CD1c-positive myeloid dendritic cell (primary cell): ENCODE measurements around the gene SYNDIG1.

Experiments
- DNase-seq: peaks from one replicate; pipeline ENCODE4 v3.0.0-alpha.2; 2016; ENCODE audit errors: extremely low spot score

The SYNDIG1 gene

DNA sequence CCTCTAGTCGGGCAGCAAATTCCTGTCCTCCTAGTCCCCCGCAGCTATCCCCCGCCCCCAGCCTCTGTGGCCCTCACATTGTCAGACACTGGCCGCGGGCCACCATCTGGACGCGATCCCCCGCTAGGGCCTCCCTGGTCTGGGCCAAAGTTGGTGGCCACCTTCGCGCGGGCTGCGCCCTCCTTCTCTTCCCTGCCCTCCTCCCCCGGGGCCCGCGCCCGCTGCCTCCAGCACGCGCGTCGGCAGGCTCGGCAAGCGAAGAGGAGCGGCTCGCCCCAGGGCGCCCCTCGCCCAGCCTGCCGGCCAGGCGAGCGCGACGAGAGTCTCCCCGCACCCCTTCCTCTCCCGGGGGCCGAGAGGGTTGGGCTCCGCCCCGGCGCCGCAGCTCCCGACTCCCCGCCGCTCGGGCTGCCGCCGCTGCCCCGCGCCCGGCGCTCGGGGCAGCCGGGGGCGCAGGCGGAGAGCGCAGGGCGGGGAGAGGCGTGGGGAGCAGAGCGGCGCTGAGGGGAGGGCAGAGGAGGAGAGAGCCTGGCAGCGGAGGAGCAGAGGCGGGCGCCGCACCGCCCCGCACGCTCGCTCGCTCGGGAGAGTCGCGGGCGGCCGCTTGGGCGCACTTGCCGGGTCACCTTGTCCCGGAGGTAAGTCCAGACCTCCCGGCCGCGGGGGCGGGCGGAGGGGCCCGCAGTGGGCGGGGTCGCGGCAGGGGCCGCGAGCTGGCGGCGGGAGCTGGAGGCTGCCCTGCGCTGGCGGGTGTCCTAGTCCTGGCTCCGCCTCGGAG lies at the start of gene SYNDIG1:
SYNDIG1 (plus strand) TSS at position 514 of the 778 bp plus-strand sequence. CDS start 73,469 bp downstream, outside the sequence.
- DNase-seq = no peak

DNA sequence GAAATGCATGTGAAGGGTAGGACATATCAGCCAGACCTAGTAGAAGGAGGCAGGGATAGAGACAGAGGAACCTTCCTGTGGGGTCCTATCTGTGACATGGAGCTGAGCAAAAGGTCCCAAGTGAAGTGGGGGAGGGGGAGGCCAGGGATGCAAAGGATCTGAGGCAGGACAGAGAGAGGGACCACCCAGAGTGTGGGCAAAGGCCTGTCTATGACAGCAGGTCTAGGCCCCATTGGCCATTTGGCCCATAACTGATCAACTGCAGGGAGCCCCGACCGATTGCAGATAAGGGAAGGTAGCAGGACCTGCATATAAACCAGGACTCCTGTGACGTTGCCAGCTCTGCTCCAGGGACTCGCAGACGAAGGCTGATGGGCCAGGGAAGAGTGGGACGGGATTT lies 49.6 kb upstream of the SYNDIG1 start:
- no peak for DNase-seq

DNA sequence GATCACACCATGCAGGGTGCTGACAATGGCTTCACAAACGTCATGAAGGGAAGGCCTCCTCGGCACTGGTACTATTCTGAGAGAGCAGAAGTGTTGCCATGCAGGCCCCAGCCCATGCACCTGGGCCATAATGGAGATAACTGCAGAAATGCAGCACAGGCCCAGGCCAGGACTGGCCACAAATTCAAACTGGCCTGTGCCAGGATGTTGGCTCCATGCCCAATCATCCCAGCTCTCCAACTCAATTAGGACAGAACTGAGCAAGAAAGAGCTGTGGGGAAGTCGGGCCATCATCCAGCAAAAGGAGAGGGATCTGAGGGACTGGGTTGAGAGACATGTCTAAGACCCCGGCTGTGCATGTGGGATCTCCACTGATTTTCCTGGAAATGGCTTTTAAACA lies 48.9 kb upstream of the SYNDIG1 start:
- no peak for DNase-seq

DNA sequence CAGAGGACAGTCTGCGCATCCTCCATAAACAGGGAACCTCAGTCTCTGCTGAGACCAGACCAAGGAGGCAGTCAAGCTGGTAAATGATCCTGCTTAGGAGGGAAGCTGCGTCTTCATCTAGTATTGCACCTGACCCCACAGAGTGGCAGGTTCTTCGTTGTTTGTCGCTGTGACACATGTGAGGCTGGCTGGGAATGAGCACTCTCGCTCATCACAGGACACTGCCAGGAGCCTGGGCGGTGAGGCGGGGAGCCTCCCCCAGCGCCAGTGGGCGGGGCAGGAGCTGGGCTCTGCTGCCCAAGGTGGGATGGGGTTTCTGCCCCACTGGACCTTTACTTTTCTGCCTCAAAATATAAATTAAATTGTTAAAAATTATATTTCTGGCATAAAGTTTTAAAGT lies 48.4 kb upstream of the SYNDIG1 start:
- DNase-seq = no peak

DNA sequence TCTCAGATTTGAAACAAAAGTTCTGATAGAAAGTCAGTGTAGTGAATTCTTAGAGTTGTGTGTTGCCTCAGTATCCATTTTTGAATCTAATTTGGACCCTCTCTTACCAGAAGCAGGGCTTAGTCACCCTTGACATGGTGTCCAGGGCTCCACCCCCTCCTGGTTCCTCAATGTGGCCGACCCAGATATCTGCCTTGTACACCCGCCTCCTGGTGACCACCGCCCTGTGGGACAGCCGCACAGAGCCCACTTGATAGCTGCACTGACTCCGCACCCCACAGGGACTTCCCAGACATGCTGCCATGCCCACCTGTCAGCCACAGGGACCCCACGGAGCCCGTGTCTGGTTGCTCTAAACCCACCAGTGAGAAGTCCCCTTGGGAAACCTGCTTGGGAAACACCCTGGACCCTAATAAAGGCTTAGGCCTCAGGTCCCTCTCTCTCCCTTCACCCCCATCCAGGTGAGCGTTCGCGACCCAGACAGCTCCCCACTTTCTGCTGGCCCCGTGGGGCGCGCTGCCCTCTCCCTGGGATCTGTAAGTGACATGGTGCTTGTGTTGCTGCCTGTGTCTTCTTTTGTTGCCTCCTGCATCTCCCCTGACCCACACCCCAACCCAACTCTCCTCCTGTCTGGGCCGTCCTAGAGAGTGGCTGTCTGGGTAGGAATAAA lies 47.2 kb upstream of the SYNDIG1 start:
- DNase-seq = no peak

DNA sequence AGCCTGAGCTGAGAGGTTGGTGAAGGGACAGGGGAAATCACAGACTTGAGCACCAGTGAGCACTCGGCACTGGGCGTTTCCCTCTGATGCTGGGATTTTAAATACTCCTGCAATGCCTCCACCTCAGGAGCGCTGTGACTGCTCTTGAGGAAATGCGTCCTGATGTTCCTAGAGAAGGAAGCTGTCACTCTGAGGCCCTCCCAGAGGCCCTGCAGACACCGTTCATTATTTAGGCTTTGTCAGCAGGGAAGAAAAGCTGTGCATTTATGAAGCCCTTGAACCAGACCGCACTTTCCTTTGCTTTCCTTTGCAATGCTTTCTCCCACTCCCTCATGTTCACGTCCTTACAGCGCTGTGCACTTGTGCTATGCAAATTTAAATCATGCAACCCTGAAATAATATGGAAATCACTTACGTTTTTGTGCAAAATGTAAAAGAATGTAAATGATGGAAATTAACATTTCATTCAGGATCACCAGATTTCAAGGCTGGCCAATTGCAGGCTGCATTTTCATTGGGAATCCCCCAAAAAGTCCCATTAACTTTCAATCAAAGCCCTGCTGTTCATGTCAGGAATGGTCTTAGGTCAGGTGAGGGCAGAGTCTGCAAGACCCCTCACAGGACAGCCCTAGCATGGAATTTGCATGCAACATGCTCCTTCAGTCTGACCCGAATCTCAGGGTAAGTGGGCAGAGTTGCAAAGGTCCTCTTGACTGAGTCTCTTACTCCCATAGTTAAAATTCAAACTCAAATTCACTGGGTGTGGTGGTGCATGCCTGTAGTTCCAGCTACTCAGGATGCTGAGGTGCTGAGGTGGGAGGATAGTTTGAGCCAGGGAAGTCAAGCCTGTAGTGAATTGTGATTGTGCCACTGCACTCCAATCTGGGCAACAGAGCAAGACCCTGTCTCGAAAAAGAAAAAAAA lies 45.8 kb upstream of the SYNDIG1 start:
- no peak for DNase-seq

DNA sequence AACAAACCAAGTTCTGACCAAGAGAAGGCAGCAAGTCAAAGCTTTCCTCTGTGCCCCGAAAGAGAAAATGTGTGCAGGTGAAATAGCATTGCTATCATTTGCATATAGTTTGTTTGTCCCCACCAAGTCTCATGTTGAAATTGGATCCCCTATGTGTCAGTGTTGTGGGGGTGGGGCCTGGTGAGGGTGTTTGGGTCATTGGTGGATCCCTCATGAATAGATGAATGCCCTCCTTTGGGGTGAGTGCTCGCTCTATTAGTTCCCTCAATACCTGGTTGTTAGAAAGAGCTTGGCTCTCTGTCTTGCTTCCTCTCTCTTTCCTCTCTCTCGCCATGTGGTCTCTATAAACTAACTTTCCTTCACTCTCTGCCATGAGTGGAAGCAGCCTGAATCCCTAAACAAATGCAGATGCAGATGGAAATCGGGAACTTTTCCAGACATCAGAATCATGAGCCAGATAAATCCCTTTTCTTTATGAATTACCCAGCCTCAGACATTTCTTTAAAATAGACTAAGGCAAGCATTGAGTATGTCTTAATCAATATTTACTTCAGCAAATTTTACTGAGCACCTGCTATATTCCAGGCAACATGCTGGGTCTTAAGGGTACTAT lies 43.8 kb upstream of the SYNDIG1 start:
- no peak for DNase-seq

DNA sequence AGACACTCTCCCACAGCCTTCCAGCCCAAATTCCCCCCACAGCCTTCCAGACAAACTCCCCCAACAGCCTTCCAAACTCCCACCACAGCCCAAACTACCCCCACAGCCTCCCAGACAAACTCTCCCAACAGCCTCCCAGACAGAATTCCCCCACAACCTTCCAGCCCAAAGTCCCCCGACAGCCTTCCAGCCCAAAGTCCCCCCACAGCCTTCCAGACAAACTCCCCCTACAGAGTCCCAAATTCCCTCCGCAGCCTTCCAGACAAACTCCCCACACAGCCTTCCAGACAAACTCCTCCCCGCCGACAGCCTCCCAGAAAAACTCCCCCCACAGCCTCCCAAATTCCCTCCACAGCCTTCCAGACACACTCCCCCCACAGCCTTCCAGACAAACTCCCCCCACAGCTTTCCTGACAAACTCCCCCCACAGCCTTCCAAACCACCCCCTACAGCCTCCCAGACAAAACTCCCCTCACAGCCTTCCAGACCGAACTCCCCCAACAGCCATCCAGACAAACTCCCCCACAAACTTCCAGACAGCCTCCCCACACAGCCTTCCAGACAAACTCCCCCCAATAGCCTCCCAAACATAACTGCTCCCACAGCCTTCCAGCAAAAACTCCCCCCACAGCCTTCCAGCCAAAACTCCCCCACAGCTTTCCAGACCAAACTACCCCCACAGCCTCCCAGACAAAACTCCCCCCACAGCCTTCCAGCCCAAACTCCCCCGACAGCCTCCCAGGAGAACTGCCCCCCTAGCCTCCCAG lies 38.0 kb upstream of the SYNDIG1 start:
- DNase-seq = no peak

DNA sequence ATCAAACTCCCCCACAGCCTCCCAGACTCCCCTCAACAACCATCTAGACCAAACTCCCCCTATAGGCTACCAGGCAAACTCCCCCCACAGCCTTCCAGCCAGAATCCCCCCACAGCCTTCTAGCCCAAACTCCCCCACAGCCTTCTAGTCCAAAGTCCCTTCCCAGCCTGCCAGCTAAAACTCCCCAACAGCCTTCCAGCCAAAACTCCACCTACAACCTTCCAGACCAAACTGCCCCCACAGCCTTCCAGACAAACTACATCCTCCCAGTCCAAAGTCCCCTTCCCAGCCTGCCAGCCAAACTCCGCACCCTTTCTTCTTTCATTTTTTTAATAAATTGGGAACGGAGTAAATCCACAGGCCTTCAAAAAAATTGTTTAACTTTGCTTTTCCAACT lies 37.4 kb upstream of the SYNDIG1 start:
- no peak for DNase-seq

DNA sequence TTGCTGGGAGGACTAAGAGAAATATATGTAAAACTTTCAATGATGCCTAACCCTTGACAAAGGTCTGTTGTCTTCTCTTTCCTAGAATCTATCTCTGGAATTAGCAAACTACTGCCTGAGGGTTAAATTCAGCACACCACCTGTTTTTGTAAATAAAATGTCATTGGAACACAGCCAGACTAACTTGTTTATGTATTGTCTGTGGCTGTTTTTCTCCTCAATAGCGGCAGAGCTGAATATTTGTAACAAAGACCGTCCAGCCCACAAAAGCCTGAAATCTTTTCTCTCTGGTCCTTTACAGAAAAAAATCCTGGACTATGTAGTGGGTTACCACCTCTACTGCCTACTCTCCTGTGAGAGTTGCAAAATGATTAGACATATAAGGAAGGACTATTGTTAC lies 33.3 kb upstream of the SYNDIG1 start:
- no peak for DNase-seq

DNA sequence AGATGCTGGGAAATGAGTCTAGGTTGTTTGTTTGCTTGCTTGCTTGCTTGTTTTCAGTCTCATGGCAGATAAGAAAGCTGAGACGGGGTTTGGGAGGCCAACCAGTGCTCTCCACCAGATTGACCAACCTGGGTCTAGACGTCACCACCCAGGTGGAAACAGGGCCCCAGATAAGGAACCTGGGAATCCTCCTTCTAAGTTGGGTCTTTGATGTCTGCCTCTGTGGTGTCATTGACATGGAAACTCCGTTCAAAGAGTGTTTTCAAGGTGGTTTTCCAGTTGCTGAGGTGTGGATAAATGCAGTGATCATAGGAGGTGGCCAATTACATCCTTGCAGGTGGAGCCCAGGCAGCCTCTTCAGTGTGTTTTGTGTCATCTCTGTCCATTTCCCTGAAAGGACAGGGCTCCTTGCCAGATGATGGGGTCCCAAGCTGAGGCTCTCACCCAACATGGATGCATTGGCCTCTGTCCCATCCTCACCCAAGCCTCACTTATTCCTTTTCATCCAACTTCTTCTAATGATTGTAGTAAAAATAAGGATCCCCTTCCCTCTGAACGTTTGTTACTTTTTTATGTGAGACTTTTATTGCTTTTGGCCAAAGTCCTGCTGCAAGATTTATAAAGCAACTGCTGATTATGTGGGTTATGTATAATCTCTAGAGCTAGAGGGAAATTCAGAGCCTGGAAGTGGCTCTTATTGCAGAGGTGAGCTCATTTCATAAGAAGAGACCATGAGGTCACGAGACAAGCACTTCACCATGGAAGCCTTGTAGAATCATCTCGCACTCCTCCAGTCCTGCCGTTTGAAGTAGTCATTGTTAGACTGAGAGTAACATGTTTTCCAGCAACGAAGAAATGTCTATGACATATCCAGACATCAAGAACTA lies 32.0 kb upstream of the SYNDIG1 start:
- DNase-seq = no peak

DNA sequence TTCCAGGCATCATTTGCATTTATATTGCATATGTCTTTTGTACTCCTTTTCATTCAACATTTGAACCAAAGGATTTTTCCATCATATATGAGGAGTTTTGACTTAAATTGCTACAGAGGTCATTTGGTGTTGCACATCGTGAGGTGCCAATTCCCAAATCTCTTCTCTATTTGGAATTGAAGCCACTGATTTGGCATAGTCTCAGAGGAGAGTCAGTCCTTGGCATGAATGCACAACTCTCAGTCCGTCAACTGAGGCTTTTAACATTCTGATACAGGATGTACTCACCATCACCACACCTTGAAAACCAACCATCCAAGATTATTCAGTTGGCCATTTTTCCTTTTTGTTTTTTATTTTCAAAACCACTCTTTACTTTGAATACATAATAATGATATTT lies 31.1 kb upstream of the SYNDIG1 start:
- DNase-seq = no peak

DNA sequence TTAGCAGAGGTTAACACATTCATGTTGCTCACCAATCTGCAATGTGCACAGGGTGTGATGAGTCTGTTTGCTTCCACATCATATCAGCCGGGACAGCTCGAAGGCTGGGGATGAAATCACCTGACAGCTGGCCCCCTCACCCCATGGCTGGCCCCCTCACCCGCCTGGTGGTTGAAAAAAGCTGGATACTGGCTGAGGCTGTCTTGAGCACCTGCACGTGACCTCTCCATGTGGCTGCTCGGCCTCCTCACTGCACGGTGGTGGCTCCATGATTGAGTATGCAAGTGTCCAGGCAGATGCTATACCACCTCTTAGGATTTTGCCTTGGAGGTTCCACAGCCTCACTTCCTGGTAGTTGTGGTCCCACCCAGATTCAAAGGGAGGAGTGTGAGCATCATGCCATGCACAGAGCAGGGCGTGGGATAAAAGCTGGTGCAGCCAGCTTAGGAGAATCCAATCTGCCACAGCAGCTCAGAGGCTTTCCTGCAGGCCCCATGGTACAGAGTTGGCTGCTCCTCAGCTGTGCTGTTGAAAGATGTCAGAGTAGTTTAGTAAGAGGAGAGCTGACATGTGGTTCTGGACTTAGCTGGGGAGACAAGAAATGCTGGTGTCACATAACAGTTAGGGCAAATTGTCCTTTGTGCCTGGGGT lies 29.6 kb upstream of the SYNDIG1 start:
- DNase-seq = no peak

DNA sequence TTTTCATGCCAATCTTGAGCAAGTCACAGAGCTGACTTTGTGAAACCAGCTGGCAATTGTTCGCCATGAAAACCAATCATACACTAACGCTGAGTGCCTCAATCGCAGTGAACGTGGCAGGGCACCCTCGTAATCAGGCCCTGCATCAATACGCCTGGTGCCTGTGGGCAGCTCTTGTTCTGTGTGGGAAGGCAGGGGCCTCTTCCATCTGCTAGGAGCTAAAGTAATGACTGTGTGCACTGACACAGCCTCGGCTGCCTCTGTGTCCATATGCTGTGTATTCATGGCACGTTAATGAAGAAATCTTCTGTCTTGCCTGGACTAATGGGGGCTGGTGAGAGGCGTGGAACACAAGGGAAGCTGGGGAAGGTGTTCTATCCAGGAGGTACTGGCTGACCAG lies 27.8 kb upstream of the SYNDIG1 start:
- DNase-seq = no peak

DNA sequence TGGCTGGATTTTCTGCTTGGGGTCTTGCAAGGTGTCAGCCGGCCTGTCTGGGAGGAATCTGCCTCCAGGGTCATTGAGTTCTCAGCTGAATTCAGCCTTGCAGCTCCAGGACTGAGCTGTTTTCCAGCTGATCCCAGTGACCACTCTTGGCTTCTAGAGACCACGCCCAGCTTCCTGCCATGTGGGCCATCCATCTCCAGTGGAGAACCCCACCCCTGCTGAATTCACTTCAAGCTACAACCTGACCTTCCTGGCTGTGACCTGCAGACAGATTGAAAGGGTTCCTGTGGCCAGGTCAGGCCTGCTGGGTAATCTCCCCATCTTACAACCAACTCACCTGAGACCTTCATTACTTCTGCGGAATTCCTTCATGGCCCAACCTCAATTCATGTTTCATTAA lies 26.5 kb upstream of the SYNDIG1 start:
- DNase-seq = no peak

DNA sequence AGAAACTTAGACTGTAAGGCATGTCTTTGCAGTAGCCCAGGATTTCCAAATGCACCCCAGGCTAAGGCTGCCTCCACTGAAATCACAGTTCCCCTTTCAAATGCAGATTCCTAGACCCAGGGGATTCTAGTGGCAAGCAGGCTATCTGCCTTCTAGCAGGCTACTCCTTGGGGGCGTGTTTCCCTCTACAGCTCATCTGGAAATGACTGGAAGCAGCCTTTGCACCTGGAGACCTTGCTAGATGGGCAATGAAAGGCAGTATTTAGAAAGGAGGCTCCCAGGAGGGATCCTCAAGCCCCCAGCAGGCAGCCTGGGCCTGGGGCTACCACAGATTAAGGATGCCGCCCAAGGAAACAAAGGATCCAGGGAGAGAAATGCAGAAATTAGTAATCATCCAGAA lies 26.0 kb upstream of the SYNDIG1 start:
- DNase-seq = no peak

DNA sequence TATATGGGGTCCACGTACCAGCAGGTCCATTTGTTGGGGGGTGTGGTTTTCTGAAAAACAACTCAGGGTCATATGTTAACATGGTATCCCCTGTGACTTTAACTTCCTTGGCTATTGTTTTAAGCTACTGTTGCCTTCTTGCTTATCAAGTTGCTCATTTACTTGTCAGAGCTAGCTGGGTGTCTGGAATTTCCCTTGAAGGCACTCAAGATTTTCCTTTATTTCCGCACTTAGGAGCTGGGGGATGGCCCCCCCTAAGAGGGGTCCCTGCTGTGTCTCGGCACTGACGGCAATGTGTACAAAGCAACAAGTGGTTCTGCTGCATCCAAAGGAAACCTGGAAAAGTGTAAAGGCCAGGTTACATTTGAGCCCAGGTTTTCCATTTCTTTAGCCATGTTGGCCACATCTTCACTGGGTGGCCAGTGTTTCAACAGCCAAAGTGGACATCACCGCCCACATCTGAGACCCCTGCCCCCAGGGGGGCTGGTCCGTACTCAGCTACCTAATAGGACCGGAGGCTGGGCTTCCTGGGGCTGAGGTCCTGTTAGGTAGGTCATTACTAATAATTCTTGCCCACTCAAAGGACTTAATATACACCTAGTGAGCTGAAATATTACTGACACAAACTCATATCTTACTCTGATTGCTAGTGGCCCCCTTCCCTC lies 24.8 kb upstream of the SYNDIG1 start:
- no peak for DNase-seq

DNA sequence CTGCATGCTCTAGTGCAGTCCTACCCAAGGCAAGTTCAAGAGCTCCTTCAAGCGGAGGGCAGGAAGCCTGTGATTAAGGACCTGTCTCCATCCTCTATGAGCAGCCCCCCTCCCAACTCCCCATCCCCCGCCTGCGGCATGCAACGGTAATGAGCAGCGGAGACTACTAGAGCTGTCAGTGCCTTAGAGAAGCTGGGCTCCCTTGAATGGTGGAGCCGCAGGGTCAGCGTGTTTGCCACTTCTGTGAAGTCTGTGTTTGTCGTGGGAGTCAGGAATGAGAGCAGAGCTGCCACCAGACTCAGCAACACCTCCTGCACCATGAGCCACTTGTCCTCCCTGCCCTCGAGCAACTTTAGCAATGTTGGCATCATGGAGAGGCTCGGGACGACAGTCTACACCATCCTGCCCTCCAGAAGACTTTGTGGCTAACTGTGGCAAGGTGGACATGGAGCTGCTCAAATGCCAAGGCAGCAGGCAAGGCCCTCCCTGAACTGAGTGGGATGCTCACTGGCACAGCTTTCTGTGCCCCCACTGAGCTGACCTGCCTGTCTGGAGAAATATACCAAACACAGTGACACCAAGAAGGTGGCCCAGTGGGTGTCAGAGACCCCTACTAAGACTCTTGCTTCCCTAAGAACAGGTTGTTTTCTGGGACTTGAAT lies 23.8 kb upstream of the SYNDIG1 start:
- DNase-seq = no peak

DNA sequence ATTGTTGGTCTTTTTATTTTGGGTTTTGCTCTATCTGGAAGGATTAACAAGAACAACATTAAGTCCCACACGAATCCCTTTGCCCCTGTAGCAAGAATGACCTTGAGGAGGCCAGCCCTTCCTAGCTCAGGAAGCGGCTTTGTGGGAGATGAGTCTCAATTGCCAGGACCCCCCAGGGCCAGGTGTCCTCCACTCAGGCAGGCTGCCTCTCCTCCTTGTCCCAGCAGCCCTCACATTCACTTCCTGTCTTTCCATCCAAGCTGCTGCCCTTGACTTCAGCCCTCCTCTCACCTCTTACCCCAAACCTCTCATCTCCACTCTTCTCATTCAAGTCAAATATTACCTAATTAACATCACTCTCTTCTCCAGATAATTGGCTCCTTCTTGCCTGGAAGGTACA lies 22.6 kb upstream of the SYNDIG1 start:
- DNase-seq = no peak
